Activated CD4-positive, CD25-positive, alpha-beta regulatory T cell treated with anti-CD3 and anti-CD28 coated beads, Interleukin-2, amount 50 U/mL, for 24 hours (primary cell): ENCODE results near the gene ALDH4A1.

Source experiments
- ATAC-seq, 2 donors: fragments of 150-1000 bp; cut with Tn5 transposase; one replicate each; pipeline ENCODE4 v1.10.0; 2021; ENCODE audit warnings: mild to moderate bottlenecking in 1 of 2, moderate library complexity in 1 of 2

Gene ALDH4A1

DNA sequence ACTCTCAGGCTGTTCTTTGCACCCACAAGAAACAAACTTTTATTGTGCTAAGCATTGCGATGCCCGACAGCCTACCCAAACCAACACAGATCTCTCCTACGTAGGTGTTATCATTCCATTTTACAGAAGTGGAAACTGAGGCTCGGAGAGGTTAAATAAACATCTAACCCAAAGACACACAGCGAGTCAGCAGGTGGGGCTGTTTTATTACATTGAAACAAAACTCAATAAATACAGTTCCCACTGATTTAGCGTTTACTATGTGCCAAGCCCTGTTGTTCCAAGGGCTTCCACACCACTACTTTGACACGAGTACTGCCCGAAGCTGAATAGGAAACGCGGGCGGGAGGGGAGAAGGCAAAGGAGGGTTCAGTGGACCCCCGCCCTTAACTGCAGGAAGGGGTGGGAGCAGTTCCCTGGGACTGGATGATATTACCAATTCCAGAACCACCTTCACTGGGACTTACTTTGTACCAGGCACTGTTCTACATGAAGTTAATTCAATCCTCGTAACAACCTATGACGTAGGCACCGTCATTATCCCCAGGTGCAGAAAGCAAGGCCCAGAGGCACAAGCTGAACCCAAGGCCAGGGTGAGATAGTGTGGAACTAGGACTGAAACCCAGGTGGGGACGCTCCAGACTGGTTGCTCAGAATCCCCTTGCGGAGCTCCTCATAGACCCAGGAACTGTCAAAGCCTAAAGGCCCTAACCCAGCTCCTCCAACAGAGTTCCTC is 19.3 kb upstream of the ALDH4A1 start:
- ATAC-seq, result no peak

DNA sequence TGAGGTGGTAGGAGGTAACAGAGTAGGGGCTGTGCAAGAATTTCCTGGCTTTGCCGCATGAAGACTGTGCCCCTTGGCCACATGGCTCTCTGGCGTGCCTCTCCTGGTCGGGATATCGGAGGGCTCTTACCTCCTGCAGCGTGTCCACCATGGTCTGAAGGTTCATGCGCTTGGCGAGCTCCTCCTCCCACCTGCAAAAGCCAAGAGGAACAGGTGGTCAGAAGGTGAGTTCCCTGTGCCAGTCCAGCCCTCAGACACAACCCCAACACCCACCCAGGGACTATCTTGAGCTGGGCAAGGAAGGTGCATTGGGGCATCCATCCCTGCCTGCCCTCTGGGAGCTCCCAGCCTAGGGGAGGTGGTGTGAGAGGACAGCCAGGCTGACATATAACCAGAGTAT is 18.6 kb upstream of the ALDH4A1 start:
- no peak for ATAC-seq

DNA sequence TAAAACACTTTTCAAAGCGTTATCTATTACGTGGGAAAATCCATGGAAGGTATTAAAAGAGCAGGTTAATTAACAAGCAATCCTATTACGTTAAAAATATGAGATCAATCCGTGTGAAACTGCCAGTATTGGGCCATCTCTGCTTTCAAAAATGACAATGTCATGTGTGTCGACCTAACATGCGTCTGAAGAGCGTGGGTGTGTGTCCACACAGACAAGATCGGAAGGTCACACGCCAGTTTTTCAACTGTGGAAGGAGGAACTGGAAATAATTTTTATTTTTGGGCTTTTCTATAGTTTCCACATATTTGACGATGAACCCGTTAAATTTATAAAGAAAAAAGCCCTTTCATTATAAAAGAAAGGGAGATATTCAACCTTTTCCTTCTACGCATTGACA is 17.6 kb upstream of the ALDH4A1 start:
- no peak for ATAC-seq

DNA sequence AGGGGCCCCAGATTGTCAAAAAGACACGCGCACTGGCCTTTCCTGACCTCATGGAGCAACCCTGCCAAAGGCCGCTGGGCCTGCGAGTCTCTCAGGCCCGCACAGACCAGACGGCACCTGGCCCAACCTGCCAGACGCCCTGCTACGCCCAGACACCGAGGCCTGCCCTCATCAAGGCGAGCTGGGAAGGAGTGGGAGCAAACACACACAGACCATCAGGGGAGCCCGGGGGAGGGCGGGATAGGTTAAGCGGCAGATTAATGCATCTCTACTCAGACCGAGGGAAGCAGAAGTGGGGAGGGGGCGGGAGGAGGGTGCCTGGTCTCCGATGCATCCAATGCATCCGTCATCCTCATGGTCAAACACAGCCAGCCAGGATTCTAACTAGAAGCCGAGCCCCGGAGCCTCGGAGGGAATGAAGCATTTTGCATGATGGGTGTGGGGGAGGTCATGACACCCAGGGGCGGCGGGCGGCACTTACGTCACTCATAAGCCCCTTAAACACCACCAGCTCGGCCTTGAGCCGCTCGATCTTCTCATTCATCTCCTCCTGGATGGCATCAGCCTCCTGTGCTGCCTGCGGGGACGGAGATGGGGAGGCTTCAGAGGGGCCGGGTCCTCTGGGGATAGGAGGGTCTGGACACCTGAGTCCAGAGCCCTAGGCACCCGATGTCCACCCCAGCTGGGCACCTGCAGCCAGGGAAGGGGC is 17.0 kb upstream of the ALDH4A1 start:
- ATAC-seq, result no peak

DNA sequence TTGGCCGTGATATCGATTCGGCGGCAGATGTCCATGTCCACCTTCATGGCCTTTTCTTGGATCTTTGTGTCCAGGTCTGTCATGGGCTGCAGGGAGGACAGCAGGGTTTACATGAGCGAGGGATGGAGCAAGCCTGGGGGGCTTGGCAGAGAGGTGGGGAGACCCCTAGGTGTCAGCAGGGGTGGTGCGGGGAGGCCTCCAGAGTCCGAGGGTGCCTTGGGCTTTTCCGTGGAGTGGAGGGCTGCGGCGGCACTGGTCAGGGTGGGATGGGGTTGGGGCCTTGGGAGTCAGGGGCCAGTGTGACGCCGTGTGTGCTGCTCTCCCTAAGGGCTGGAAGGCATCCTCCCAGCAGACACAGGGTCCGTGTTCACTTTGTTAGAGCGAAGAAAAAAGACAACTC is 16.1 kb upstream of the ALDH4A1 start:
- no peak for ATAC-seq

DNA sequence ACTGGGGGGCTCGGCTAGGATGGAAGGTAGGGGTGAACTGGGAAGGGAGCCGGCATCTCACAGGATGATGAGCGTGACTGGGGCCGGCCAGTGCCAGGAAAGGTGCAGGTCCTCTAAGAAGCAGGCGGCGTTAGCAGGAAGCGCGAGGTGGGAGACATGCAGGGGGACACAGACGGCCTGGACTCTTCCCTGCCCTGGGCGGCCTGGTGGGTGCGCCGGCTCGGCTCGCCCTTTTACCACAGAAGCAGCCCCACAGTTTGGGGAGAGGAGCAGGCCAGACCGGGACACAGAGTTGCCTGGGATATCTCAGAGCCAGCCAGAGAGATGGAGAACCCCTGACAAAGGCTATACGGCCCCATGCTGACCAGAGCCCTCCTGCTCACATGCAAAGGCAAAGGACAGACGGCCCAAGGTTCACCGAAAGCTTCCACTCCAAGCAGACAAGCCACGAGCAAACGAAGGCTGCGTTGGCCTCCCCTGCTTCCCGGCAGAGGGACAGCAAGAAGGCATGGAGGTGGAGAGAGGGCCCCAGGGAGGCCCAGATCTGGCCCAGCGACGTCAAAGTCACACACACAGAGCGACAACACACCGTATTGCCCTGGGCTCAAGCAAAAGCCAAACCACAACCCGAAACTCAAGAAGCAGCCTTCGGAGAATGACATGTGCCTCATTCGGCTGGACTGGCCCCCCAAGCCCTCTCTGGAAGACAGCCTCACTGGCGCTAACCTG is 14.9 kb upstream of the ALDH4A1 start:
- ATAC-seq, result no peak

DNA sequence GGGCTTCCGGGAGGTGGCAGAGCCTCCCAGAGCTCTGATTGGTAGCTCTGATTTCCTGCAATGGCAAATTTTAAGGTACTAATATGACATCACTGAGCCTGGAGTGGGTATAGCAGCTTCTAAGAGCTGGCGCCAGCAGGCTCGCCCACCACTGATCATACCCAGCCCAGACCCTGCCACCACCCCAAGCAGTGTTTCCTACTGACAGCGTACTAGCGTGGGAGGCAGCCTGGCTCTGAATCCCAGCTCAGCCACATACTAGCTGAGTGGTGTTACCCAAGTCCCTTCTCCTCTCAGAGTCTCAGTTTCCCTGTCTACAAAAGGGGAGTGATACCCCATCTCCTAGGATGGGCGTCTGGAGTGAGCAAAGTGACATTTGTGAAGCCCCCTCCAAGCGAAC is 13.0 kb upstream of the ALDH4A1 start:
- no peak for ATAC-seq

DNA sequence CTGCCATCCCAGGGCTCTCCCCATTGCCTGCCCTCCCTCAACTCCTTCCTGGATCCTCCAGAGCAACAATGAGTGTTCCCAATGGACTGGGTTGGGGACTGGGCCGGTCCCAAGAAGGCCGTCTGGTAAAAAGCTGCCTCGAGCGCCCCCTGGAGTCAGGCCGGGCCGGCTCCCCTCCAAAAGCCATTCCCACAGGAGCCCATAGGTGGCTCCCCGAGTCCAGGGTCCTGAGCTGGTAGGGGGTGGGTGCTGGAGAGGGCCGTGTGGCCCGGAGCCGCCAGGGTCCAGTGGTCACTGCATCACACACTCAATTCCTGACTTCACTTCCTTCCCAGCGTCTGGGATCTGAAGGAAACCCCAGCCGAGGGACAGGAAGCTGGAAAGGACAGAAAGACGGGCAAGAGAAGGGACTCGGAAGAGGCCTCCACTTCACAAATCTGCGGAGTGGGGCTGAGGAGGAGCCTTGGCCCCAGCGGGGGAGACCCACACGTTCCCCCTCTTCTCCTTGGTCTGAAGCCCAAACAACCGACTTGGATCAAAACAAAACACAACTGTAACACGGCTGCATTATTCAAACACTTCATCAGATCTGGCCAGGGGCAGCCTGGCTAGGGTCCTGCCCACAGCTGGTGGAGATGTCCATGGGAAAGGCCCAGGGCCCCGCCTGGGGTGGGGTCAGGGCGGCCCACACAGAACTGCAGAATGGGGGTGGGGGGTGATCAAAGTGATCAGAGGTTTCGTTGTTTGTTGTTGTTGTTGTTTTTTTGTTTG is 10.9 kb upstream of the ALDH4A1 start:
- ATAC-seq, result peak; percentile 84 to 88

DNA sequence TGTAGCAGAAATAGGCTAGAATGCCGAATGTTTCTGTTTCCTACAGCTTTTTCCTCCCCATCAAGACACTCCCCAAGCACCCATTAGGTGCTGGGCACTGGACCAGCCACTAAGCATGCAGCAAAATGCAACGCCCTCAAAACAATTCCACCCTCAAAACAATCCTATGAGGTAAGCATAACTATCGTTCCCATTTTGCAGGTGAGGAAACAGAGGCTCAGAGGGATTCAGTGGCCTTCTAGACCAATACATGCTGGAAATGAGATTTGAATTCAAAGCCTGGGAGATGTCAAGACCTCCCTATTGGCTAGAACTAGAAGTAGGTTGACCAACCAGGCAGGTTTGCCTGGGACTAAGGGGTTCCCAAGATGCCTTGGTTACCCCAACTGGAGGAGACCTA is 10.2 kb upstream of the ALDH4A1 start:
- ATAC-seq, result no peak

DNA sequence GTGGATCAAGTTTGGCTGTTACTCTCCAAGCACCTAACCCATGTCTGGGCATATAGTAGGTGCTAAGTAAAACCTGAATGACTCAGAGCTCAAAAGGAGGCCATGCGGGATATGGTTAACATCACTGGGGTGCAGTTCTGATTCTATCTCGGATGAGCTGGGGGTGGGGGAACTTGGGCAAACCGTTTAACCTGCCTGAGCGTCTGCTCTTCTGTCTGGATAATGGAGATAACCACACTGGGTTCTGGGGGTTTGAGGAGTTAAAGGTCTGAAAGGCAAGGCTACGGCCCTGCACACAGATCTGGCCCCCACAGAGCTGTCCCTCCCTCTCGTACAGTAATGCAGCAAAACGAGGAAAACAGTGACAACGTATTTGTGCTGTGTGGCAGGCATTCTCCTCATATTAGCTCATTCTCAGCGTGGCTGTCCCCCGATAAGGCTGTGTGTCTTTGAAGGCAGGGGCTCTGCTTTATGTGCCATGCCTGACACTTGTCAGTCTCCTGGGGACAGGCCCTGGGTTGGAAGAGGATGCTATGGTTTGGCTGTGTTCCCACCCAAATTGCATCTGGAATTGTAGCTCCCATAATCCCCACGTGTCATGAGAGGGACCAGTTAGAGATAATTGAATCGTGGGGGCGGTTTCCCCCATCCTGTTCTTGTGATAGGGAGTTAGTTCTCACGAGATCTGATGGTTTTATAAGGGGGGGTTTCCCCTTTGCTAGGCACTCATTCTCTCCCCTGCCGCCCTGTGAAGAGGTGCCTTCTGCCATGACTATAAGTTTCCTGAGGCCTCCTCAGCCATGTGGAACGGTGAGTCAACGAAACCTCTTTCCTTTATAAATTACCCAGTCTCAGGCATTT is 6.8 kb upstream of the ALDH4A1 start:
- ATAC-seq, result peak; percentile 18 to 30

DNA sequence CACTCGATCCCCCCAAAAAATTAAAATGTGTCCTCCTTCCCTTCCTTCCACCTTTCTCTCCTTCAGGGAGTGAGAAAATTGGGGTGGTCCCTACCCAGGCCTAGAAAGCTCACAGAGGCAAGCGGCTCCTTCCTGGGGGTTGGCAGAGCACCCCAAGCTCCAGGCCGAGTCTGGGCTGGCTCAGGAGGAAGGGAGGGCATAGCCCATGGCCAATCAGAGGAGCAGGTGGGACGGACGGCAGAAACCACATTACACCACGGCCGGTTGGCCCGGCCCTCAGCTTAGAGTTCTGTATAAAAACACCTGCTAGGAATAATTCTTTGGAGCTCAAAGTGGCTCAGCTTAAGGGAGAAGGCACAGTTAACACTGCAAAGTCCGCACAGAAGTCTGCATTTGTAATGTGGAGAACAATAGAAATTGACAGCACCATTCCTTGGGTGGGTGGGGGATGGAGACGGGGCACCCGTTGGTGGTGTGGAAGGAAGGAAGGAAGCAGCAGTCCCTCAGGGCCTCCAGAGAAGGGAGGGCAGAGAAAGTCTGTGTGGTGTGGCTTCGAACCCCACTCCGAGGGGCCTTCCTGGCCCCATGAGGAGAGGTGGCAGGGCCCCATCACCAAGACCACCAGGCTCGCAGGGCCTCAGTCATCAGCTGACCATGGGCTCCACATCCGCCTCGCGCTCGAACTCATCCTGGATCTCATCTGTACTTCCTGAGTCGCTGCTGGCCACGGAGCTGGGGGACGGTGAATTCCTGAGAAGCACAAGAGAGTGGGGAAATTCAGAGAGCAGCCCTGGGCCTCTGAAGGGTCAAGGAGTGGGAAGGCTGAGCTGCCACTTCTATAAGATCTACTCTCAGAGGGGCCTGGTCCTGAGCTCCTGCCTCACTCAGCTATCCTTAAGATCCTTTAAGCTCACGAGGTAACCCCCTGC is 5.8 kb upstream of the ALDH4A1 start:
- no peak for ATAC-seq

DNA sequence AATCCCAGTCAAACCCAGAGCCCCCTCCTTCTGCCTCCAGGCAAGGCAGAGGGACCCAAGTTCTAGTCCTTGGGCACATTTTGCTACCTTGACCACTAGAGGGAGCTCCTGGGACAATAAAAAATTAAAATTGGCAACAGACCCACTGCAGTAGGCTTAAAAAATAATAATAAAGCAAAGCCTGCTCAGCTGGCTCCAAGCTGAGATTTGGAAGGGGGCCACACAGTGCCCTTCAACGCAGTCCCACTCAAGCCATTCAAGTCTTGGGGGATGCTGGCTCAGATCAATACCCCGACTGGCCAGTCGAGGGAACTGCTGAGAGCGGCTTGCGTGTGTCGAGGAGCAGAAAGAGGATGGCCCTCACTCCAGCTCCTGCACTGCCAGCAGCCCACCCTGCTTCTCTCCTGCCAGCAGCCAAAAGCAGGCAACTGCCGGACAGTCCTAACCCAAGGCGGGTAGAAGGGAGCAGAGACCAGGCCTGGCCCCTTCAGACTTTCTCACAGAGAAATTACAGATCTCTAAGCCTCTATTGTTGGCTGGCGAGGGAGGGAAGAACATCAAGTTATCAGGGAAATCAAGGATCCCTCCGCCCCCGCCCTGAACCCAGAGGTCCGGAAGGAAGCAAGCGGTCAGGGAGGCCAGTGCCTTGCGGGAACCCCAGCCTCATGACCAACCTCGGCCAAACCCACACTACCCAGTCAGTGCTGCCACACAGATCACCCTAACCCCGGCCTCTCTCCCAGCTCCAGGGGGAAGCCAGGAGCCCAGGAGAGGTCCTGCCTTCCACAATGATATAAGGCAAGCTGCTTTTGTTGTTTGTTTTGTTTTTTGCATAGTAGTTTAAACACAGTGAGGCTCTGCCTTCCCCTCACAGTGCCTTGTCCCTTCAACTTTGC is 4.9 kb upstream of the ALDH4A1 start:
- ATAC-seq, result no peak

DNA sequence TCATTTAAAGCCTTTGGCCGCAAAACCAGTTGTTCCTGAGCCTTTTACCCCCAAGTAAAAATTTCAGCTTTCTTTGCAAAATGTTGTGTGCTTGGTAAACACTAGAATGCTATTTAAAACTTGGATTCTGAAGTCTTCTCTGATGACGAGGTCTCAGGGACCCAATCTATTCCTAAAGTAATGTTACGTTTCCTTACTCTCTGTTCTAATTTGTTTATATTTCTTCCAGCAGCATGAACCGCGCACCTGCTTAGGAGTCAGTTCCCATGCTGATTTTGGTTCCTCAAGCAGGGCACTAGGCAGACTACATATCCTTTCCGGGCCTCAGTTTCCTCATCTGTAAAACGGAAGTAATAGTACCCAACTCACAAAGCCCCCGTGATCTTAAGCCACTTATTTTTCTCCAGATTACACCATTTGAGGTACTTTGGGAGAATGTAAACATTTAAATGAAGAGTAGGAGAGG is 969 bp upstream of the ALDH4A1 start:
- no peak for ATAC-seq

DNA sequence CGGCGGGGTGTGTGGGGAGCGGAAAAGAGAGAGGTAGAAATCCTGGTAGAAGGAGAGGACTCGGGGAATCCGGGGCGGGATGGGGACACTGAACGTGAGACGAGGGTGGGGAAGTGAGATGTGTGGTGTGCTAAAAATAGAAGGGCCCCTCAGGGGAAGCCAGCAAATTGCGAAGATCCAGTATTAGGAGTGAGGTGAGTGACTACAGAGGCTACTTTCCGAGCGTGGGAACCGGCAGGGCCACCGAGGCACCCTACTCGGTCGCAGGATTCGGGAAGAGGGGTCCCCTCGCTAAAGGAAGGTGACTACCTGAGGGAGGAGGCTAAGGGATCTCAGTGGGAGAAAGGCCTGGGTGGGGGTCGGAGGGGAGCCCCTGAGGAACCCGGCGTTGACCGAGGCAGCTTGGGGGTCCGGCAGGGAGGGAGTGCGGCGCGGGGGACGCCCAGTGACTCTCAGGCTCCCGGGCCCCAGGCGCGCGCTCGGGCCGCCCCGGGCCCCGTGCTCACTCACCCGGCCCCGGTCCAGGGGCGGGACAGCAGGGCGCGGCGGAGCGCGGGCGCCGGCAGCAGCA is 318 bp downstream of the ALDH4A1 start:
- ATAC-seq, result no peak

DNA sequence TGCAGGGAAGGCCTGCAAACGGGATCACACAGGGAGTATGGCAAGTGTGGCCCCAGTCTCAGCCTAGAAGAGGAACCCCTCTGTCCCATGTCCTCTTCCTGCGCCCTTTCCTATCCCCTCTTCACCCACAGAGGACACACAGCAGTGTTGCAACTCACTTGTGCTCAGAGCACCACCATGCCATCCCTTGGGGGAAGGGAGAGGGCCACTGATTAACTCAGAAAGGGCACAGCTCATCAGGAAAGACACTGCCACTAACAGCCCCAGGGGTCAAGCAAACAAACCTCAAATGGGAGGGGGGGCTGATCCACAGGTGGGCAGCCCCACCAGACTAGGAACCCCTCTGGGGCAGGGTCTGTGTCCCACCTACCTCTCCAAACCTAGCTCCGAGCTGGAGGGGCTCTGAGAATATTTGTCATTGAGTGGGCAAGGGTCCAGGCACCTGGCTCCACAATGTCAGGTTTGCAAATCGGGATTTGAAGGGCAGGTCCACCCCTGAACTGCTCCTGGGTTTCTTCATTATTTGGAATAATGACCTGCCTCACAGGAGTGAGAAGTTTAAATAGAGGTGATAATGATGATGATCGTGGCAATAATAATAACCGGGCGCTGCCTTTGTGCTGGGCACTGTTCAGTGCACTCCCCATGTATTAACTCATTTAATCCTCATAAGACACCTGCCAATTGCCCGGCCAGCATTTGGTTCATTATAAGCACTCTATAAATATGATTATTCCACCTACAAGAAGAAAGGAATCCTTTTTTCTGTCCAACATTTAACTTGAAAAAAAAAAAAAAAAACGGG is 1.0 kb downstream of the ALDH4A1 start:
- no peak for ATAC-seq

DNA sequence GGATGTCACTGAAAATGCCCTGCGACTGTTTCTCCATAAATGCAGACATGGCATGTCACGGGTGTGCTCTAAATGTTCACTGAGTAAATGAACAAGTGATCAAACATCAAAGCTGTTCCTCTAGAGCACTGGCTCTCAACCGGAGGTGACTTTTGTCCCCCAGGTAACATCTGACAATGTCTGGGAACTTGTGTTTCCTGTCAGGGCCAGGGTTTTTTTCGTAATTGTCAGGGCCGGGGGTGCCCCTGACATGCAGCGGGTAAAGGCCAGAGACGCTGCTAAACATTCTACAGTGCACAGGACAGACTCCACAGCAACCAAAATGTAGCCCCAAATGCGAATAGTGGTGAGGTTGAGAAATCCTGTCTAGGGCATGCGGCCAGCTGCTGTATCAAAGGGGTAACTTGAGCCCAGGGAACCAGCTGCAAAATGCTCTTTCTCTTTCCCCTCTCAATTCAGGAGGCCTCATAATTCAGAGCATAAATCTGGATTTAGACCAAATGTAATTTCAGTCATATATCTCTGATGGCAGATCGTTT is 2.0 kb downstream of the ALDH4A1 start:
- no peak for ATAC-seq

DNA sequence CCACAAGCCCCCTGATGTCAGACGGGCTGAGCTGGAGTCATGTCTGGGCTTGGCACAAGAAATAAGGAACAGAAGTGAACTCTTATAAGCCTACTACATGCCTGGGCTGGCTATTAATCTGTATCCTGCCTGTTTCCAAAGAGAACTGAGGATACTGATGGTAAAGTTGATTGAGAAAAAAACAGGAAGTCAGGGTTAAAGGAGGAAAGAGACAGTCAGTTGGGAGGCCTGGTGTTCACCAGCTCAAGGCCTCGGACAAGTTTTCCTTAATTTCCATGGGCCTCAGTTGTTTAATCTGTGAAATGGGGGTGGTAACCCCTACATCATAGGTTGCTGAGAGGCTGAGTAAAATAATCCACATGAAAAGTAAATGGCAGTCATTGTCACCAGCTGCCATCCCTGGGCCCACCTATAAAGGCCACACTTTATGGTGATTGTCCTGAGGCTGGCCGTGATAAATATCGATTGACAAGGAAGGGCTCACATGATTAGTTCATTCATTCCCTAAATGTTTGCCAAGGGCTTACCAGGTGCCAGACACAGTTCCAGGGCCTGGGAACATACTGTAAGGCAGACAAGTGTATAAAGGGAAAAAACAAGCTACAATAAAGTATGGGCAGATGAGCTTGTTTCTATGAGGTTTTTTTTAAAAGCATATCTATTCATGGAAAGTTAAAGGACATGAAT is 2.8 kb downstream of the ALDH4A1 start:
- no peak for ATAC-seq

DNA sequence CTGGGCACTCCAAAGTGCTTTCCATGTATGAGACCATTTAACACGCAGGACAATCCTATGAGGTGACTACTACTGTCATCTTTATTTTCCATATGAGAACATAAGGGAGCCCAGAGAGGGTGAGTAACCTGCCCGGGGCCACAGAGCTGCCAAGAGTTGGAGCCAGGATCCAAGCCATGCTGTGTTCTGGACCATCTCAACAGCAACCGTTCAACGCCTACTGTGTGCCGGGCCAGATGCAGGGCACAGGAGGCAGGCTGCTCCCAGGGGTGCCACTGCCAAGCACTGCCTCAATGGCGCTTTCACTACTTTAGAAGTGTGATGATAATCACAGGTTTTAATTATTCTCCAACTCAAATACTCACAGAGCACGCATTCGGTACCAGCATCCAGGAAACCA is 3.8 kb downstream of the ALDH4A1 start:
- ATAC-seq, result no peak
